ENCODE results near the gene SIK2.
A peak's percentile ranks its signal among the peaks of the same experiment; 100 is the strongest.

The SIK2 gene

DNA sequence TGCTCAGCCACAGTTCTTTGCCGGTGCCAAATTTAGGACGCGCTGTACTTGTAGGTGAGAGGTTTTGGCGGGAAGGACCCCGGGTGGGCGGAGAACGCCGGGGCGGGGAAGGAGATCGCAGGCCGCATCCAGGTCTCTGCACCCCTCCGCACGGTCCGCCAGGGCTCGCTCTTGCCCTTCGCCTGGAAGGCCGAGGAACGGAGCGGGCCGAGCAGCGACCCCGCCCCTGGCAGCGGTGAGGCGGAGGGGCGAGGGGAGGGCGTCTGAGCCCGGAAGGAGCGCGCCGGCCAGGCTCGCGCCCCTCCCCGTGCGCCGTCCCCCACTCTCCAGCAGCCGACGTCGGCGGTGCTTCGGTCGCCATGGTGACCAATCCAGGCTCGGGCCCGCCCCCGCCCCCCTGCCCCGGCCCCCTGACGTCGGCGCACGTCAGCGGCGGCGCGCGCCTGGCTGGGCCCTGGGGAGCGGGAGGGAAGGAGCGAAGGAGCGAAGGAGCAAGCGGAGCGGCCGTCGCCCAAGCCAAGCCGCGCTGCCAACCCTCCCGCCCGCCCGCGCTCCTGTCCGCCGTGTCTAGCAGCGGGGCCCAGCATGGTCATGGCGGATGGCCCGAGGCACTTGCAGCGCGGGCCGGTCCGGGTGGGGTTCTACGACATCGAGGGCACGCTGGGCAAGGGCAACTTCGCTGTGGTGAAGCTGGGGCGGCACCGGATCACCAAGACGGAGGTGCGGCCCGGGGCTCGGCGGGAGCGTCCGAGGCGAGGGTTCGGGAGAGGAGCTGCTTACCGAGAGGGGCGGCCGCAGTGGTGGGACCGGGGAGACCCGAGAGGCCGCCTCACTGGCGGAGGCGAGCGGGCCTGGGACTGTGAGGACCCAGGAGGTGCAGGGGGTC is at the start of gene SIK2:
SIK2 (plus strand) TSS at position 471 of the 886 bp plus-strand sequence; CDS start at position 586, 115 bp downstream.
- DNase-seq, result peak; percentile 76

DNA sequence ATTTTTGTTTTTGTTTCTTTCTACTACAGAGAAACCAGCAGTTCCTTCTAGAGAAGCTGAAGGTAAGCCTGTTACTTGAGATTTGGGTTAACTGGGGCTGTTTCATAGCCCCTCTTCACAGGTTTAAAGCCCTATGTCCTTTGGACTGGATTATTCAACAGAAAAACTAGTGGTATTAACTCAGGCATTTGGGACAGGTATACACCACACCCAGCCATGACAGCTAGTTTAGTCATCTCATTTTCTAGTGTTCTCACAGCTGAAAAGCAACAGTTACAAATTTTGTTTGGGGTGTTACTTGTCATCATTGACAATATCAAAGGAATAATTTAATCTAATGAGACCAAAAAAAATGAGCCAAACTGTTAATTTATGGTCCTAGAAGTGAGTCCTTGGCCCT is 47.7 kb upstream of the SIK2 start:
- no peak for DNase-seq

DNA sequence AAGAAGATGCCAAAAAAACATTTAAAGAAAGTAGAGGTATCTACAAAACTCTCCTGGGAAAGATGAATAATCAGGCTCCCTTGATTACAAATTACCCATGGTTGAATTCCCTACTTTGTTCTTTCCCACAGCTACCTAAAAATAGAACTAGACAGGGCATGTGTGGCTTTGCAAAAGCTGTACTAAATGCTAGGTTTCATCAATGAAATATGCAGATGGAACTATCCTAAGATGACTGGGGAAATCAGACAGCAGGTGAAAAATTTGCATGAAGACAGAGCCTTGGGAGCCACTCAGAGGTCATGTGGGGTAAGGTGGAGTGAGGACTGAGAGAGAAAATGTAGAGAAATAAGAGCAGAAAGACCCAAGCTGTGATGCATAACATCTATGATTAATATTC is 47.0 kb upstream of the SIK2 start:
- no peak for DNase-seq

DNA sequence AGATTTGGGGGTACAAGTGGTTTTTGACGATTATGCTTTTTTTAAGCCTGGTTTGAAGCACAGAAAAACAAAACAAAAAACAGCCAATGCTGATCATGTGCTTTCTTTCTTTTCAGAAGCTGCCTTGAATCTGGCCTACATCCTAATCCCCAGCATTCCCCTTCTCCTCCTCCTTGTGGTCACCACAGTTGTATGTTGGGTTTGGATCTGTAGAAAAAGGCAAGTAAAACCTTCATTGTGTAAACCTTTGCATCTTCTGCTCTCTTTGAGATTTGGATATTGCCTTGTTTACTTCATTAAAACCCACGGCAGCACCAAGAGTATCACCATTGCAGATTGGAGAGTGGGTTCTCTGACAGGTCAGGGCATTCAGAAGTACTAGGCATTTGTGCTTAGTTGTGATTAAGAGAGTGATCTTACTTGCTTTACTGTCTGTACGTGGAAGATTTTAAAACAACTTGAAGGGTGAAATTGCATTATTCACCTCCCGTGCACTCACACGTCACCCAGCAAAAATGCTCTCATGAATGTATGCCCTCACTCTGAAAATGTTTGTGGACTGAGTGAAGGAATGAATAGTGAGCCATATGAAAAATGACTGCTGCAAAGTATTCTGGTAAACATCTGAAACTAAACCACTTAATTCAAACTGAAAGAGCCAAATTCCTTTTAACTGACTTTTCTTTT is 44.7 kb upstream of the SIK2 start:
- peak; percentile 27 for DNase-seq

DNA sequence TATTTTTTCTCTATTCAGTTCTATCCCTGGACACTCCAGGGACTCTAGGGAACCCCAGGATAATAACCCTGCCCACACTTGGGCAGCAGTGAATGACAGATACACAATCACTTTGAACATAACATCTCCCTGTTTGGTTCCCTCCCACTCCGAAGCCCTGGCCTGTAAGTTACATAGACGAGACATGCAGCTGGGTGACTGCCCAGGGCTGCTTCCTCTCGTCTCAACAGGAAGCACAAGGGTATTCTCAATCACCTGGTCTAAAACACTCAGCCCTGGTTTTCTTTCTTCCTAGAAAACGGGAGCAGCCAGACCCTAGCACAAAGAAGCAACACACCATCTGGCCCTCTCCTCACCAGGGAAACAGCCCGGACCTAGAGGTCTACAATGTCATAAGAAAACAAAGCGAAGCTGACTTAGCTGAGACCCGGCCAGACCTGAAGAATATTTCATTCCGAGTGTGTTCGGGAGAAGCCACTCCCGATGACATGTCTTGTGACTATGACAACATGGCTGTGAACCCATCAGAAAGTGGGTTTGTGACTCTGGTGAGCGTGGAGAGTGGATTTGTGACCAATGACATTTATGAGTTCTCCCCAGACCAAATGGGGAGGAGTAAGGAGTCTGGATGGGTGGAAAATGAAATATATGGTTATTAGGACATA is 42.3 kb upstream of the SIK2 start:
- DNase-seq, result no peak

DNA sequence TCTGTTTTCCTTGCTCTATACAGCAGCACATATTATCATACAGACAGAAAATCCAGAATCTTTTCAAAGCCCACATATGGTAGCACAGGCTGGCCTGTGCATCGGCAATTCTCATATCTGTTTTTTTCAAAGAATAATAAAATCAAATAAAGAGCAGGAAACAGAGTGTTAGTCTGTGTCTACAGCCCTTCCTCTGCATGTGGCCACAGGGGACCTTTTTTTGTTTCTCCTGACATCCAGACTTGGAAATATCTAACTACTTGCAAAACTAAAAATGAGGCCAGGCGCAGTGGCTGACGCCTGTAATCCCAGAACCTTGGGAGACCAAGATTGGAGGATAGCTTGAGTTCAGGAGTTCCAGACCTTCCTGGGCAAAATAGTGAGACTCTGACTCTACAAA is 41.4 kb upstream of the SIK2 start:
- DNase-seq, result no peak

DNA sequence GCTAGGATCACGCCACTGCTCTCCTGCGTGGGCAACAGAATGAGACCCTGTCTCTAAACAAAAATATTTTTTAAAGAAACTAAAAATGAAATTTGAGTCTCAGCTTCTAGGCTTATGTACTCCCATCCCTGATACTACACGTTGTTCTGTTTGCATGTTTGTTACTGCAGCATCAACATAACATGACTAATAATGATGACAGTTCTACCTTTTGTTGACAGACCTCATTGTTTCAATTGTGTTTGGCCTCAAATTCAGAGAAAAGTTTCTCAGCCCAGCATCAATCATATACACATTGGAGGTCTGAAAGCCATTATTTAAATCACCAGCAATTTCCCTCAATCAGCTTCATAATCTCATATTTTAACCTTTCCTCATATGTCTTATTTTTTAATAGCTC is 40.9 kb upstream of the SIK2 start:
- DNase-seq, result no peak

DNA sequence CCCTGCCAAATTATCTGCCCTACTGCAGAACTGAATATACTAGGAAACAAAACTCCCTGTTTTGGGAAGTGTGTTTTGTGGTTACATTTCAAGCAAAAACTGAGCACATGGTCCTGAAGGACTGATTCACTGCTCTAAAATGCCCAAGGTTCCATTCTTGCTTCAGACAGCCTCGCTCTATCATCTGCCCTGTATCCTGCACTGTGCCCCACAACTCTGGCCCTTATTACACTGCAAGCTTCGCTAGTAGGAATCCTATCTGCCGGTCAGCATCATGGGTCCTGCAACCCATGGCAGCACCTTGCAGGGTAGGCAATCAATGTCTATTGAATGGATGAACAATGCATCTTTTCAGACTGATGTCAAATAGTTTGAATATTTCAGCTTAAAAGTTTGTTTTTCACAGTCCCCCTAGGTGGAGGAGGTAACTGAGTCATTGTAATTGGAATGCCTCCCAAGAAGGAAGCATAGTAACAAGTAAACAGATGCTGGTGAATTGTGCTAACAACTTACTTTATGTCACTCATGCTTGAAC is 40.4 kb upstream of the SIK2 start:
- no peak for DNase-seq

DNA sequence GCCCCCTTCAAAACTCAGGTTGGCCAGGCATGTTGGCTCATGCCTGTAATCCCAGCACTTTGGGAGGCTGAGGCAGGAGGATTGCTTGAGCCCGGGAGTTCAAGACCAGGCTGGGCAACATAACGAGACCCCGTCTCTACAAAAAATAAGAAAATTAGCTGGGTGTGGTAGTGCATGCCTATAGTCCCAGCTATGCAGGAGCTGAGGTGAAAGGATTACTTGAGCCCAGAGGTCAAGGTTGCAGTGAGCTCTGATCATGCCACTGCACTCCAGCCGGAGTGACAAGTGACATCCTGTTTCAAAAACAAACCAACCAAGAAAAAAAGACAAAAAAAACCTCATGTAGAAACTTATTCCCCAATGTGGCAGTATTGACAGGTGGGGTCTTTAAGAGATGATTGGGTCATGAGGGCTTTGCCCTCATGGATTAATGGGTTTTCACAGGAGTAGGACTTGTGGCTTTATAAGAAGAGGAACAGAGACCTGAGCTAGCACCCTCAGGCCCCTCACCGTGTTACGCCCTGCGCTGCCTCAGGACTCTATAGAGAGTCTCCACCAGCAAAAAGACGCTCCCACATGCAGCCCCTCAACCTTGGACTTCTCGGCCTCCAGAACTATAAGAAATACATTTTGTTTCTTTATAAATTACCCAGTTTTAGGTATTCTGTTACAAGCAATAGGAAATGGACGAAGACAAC is 39.4 kb upstream of the SIK2 start:
- DNase-seq, result no peak

DNA sequence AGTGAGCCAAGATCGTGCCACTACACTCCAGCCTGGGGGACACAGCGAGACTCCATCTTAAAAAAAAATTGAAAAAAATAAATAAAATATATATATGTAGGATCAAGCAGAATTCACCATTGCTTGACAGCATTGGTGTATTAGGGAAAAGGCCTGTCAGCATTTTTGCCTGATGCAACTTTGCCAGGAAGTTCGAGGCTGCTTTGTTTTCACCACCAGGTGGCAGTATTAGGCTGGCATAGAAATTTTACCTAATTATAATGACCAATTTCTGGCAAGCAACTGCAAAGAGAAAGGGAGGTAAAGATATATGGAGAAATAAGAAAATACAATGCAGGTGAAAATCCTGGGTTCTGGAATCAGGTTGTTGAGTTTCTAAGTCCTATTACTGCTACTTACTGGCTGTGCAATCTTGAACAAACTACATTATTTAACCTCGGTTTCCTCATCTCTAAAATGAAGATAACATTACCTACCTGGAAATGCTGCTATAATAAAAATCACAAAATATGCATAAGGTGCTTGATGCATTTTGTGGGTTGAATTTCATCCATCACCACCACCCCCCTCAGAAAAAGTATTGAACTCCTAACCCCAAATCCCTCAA is 37.0 kb upstream of the SIK2 start:
- DNase-seq, result peak; percentile 40

DNA sequence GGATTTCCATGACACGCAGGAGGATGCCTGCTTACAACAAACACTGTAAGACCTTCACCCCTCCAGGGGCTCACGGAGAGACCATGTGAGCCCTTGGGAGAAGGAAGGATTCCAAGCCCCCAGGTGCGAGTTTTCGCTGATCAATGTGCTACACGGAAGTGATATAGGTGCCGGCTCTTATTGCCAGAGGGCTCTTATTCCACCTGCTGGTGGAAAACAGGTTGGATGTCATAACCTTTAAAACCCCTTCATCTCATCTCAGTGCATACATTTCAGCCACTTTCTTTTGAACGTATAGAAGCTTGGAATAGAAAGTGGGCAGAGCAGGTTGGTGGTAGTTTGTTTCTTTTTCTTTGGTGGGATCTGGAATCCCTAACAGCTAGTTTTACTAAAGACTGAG is 35.9 kb upstream of the SIK2 start:
- no peak for DNase-seq

DNA sequence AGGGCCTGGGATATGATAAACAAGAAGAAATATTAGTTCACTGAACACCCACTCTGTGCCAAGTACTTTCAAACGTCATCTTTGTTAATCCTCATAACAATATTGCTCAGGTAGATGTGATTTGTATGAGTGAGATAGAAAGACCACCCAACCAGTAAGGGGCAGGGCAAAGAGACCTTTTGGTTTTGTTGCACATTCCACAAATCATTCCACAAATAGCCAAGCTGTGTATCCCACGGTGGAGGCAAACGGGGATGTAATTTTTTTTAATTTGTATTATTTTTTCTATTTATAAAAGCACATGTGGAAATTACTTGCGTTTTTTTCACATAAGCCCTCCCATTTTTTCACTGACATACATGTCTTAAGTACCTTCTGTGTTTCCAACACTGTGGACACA is 32.8 kb upstream of the SIK2 start:
- no peak for DNase-seq

DNA sequence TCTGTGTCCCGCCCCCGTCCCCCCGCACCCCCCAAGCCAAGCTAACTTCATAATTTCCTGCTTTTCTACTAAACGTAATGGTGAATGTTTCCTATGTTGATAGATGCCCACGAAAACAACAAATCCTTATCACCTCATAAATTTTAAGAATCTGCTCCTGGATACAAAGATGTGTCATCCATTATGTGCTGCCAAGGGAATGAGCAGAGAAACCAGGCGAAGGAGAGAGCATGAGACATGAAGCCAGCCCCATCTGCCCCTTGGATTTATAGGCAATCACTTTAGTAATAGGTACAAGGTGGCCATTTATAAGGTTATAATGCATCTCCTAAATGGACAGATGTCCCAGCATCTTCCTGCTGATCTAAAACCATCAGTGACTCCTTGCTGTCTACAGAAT is 31.5 kb upstream of the SIK2 start:
- DNase-seq, result no peak

DNA sequence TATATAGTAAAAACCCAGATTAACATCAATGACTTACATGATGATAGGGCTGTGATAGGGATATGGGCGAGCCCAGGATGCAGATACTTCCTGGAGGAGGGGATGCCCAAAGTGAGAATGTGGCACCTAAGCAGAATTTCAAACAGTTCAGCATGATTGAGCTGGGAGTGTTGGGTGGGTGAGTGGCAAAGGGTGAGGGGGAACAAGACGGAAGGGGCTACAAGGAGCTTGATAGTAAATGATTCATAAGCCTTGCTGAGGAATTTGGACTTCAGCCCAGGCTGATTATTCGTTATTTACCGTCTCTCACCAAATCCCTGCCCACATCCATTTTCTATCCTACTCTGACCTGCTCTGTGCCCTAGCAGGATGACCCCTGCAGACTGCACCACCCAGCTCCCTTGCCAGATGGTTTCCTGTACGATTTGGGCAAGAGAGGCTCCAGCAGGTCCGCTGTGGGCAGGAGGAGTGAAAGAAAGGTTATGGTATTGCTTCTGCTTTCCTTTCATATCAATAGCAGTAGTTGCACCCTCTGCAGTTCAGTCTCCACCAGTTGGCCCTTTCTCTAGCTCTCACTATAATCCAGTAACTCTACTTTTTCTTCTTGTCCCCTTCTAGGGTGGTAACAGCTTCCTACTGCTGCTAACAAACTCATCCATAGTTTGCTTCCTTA is 30.3 kb upstream of the SIK2 start:
- no peak for DNase-seq

DNA sequence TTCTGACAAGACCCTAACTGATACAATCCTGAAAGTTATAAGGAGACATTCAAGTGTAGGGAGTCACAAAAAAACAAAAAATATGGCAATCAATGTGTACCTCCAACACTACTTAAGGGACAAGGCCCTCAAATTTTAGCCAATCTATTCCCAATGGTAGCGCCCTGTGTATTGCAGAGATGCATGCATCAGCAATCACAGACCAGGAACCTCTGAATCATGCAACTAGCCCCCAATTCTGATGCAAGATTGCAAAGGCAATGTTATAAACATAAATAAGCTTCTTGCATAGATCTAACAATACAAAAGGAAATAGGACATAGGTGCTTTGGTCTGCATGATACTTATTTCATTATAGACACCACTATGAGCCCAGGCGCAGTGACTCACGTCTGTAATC is 29.7 kb upstream of the SIK2 start:
- DNase-seq, result no peak

DNA sequence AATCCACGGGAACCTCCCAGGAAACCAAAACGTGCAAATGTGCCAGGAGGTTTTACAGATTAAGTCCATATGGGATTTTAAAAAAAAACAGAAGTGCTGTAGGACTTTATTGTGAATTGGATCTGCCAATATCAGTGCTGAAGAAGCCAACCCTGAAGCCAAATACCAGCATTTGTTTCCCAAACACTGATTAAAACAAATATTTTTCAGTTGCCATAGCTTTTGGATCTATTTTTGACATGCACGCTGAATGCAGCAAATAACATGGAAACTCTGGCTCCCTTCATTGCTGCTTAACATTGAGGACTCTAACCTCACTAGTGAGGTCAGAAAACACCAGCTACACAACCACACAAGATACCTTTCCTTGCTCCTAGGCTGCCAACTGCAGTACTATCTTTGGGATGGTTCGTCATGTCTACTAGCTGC is 28.4 kb upstream of the SIK2 start:
- DNase-seq, result no peak

DNA sequence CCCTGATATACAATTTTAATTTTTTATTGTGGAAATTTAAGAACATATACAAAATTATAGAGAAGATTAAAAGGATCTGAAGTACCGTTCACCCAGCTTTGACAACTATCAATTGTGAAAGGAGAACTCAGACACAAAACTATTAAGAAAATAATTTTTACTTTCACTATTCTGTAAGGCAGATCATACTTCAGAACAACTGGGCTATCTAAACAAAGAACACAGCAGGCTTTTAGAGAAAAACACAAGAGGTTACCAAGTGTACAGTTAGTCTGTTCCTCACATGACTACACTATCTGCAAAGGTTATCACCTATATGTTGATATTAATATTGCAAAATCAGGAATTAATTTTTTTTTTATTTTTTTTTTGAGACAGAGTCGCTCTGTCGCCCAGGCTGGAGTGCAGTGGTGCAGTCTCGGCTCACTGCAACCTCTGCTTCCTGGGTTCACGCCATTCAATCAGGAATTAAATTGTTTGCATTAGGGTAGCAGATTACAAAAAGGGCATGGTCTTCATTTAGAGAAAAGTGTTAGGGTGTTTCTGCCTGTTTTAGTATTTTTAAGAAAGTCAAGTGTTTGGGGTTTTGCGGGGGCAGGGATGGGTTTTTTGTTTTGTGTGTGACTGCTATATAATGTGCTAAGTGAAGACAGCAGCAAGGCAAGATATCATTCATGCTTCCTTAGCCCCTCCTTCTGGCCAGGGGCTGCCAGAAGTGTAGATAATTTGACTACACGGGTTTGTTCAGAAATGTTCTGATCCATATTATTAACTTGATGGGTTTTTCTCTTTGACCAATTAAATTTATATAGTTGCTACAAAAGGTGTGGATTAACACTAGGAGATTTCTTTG is 27.6 kb upstream of the SIK2 start:
- no peak for DNase-seq

DNA sequence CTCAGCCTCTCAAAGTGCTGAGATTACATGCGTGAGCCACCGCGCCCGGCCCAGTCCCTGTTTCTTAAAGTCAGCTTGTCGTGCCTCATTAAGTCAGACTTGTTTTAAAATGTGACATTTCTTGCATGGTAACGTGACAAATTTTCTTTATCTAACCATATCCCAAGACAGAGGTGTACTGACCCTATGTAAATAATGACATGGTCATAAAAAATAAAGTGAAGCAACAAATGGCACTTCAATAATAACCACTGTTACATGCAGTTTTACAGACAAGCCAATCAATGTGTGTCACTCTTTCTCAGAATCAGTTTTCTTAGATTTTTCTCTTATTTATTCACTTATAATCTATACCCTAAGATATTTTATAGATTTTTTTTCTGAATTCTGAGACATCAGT is 26.5 kb upstream of the SIK2 start:
- no peak for DNase-seq

DNA sequence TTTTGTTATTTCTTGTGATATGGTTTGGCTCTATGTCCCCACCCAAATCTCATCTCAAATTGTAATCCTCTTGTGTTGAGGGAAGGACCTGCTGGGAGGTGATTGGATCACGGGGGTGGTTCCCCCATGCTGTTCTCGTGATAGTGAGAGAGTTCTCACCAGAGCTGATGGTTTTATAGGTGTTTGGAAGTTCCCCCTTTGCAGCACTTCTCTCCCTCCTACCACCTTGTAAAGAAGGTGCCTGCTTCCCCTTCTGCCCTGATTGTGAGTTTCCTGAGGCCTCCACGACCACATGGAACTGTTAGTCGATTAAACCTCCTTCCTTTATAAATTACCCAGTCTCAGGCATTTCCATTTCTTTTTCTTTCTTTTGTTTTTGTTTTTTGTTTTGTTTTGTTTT is 24.4 kb upstream of the SIK2 start:
- DNase-seq, result no peak

DNA sequence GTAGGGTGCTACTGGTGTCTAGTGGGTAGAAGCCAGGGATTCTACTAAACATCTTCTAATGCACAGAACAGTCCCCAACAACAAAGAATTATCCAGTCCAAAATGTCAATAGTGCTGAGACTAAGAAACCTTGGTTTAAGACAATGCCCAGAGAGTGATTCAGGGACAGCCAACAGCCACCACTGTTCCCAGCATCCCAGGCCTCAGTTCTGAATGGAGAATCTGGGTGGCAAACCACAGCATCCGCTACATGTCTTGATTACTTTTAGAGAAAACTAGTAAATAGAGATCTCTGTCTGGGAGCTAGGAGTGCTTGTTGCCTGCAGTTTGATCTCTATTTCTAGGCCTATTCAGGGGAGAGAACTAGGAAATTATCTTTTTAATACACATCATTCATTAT is 20.9 kb upstream of the SIK2 start:
- DNase-seq, result no peak

DNA sequence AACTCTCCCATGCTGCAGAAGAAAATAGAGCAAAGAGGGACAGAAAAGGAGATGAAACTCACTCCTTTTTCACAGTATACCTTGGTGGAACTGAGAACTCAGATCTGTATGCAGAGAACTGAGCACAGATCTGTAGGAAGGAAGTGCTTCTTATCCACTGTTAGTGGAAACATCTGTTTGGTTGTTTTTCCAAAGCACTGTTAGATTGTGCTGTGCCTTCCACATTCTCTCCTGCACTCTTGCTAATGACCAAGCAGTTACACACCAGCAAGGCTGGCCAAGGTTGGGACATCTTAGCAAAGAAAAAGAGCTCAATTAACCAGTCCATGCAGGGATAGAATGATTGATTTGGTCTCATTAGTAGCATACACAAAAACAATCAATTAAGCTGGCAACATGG is 20.1 kb upstream of the SIK2 start:
- DNase-seq, result no peak

All from 8988T (cell line).